ENCODE data around the gene DICER1.

The DICER1 gene

GRCh38 chr14:95047754-95048153 lies 109.6 kb downstream of the DICER1 start:
- Histone ChIP-seq H3K27me3 (ENCODE audit: insufficient read depth, poor library complexity, severe bottlenecking) (peaks cover 3% of the 10 kb centered on the region), H3K4me3 (replicated peaks; ENCODE audit: insufficient read depth, low read length) (no peak overlapping the region), H3K27ac (replicated peaks) (no peak overlapping the region)
- DNase-seq (ENCODE audit: low read depth in 1 of 2, low spot score in 1 of 2): no peak
- TF ChIP-seq CTCF (IDR thresholded peaks at IDR 0.05; ENCODE audit: insufficient read depth, low read length): no peak
- TF ChIP-seq, protein P1, sequence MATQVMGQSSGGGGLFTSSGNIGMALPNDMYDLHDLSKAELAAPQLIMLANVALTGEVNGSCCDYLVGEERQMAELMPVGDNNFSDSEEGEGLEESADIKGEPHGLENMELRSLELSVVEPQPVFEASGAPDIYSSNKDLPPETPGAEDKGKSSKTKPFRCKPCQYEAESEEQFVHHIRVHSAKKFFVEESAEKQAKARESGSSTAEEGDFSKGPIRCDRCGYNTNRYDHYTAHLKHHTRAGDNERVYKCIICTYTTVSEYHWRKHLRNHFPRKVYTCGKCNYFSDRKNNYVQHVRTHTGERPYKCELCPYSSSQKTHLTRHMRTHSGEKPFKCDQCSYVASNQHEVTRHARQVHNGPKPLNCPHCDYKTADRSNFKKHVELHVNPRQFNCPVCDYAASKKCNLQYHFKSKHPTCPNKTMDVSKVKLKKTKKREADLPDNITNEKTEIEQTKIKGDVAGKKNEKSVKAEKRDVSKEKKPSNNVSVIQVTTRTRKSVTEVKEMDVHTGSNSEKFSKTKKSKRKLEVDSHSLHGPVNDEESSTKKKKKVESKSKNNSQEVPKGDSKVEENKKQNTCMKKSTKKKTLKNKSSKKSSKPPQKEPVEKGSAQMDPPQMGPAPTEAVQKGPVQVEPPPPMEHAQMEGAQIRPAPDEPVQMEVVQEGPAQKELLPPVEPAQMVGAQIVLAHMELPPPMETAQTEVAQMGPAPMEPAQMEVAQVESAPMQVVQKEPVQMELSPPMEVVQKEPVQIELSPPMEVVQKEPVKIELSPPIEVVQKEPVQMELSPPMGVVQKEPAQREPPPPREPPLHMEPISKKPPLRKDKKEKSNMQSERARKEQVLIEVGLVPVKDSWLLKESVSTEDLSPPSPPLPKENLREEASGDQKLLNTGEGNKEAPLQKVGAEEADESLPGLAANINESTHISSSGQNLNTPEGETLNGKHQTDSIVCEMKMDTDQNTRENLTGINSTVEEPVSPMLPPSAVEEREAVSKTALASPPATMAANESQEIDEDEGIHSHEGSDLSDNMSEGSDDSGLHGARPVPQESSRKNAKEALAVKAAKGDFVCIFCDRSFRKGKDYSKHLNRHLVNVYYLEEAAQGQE (IDR thresholded peaks at IDR 0.05; ENCODE audit: insufficient replicate concordance, low read depth): no peak
- no peak for TF ChIP-seq POLR2AphosphoS5 (IDR thresholded peaks at IDR 0.05; ENCODE audit: low read depth)
- TF ChIP-seq GABPA (IDR thresholded peaks at IDR 0.05; ENCODE audit: low read depth): no peak
- no peak for TF ChIP-seq SPI1 (IDR thresholded peaks at IDR 0.05; ENCODE audit: borderline replicate concordance, low read depth)

DNA sequence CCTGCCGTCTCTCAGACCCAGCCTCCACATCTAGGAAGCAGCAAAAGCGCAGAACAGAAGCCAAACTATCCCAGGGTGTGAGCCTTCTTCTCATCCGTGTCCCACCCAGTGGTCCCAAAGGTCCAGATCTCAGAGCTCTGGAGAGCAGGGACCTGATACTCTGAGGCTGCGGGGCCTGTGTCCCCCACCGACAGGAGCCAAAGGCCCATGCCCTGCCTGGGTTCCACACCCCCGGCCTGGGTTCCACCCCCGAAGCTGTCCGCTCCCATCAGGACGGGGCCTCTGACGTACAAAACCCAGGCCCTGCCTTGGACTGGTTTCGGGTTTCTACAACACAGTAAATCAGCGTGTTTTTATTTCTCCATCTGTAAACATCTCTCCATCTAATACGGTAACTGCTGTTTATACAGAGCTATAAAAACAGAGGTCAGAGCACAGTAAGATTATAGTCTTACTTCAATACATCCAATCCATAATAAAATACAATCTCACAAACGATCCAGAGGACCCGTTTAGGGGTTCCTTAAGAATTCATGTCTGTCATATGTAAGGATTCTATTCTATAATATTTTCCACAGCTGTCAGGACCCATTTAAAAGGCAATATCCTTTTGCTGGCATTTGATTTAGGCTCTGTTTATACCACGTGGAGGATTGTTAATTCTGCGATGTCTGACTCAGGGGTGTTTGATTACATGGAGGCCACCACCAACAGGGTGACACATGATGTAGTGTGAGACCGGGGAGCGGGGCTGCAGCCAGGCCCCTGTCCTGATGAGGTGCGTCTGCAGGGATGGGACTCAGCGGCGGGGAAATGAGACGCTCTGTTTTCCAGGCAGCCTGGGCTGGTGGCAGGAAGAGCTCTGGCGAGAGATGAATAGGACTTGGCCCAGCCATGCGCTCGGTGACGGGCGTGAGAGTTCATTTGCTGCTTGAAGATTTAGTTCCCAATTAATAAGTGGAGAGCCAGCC lies 110.3 kb downstream of the DICER1 start:
- no peak overlapping the region for H3K4me3 ChIP-seq (replicated peaks; ENCODE audit: insufficient read depth, low read length)
- DNase-seq (ENCODE audit: low read depth in 1 of 2, low spot score in 1 of 2): no peak
- TF ChIP-seq CTCF (IDR thresholded peaks at IDR 0.05; ENCODE audit: insufficient read depth, low read length) (no peak), SPI1 (IDR thresholded peaks at IDR 0.05; ENCODE audit: borderline replicate concordance, low read depth) (no peak), POLR2AphosphoS5 (IDR thresholded peaks at IDR 0.05; ENCODE audit: low read depth) (no peak), GABPA (IDR thresholded peaks at IDR 0.05; ENCODE audit: low read depth) (no peak)
- TF ChIP-seq, protein P1 (IDR thresholded peaks at IDR 0.05; ENCODE audit: insufficient replicate concordance, low read depth): no peak
- H3K27ac ChIP-seq (replicated peaks): no peak overlapping the region
- peaks cover 6% of the 10 kb centered on the region for H3K27me3 ChIP-seq (ENCODE audit: insufficient read depth, poor library complexity, severe bottlenecking)

DNA sequence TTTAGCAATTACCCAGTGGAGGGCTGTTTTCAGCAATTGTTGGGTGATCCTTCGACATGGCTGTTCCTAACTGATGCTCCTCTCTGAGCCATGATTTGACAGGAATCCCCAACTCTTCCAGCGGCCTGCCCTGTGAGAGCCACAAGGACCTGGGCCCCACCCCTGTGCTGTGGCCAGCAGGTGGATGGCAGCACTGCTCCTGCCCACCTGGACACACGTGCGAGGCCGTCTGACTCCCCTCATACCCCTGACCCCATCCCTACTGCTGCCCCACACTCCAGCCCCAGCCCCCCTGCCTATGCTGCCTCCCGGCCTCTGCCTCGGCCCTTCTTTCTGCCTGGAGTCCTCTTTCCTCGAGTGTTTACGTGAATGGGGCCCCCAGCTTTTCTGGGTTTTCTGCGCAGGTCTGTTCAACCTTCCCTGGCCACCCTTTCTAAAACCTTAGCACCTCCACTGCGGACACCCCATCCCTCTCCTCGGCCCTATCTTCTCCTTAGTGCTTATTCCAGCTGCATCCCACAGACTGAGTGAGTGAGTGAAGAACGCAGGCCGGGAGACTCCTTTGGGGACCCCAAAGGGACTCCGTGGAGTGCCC lies 111.4 kb downstream of the DICER1 start:
- no peak for TF ChIP-seq CTCF (IDR thresholded peaks at IDR 0.05; ENCODE audit: insufficient read depth, low read length)
- no peak for TF ChIP-seq SPI1 (IDR thresholded peaks at IDR 0.05; ENCODE audit: borderline replicate concordance, low read depth)
- TF ChIP-seq GABPA (IDR thresholded peaks at IDR 0.05; ENCODE audit: low read depth): no peak
- TF ChIP-seq POLR2AphosphoS5 (IDR thresholded peaks at IDR 0.05; ENCODE audit: low read depth): no peak
- TF ChIP-seq, protein P1 (IDR thresholded peaks at IDR 0.05; ENCODE audit: insufficient replicate concordance, low read depth): no peak
- no peak overlapping the region for H3K27ac ChIP-seq (replicated peaks)
- H3K4me3 ChIP-seq (replicated peaks; ENCODE audit: insufficient read depth, low read length): no peak overlapping the region
- no peak for DNase-seq (ENCODE audit: low read depth in 1 of 2, low spot score in 1 of 2)
- peaks cover 6% of the 10 kb centered on the region for H3K27me3 ChIP-seq (ENCODE audit: insufficient read depth, poor library complexity, severe bottlenecking)
